ENCODE measurements around the gene ACAD10.

GRCh38 chr12:111733340-111733915, 47.6 kb downstream of the ACAD10 start:
- no peak for TF ChIP-seq POLR2AphosphoS5 (IDR thresholded peaks at IDR 0.05; ENCODE audit: low read depth, low read length)
- no peak for TF ChIP-seq SIN3A (IDR thresholded peaks at IDR 0.05; ENCODE audit: borderline replicate concordance, insufficient read depth, low read length)
- TF ChIP-seq TAF1 (IDR thresholded peaks at IDR 0.05; ENCODE audit: borderline replicate concordance, insufficient read depth, low read length) = no peak

All from PFSK-1 (cell line).